HL-60 (cell line): ENCODE results near the gene WNK1.
A peak's percentile ranks its signal among the peaks of the same experiment; 100 is the strongest.

ENCODE experiments used
- DNase-seq, 2 experiments: peaks; one replicate each; pipeline ENCODE4 v3.0.0-alpha.2; 2010 to 2020; ENCODE audit warnings: low read depth in 1 of 2, low spot score in 1 of 2
- H3K27ac ChIP-seq: fragments of 250-450 bp; sonication (Bioruptor Pico); replicated peaks from 2 replicates; pipeline ENCODE4 v1.5.1; 2020; ENCODE audit warnings: mild to moderate bottlenecking, moderate library complexity
- H3K27me3 ChIP-seq: fragments of 250-450 bp; sonication (Bioruptor Pico); 2 replicates; pipeline ENCODE4 v1.5.1; 2021; ENCODE audit warnings: mild to moderate bottlenecking, moderate library complexity; ENCODE audit not compliant: insufficient read depth, poor library complexity, severe bottlenecking
- H3K4me3 ChIP-seq: replicated peaks from 2 replicates; pipeline ENCODE4 v1.5.1; 2011; ENCODE audit warnings: mild to moderate bottlenecking, control low read depth, low read length; ENCODE audit not compliant: insufficient read depth
- CTCF ChIP-seq: IDR thresholded peaks from one replicate; pipeline ENCODE4 v1.5.1; 2011; ENCODE audit warnings: low read length, control low read depth, inconsistent platforms; ENCODE audit not compliant: insufficient read depth
- GABPA ChIP-seq: IDR thresholded peaks from 2 replicates; pipeline ENCODE4 v1.6.1; 2012; ENCODE audit warnings: low read depth
- POLR2AphosphoS5 ChIP-seq: IDR thresholded peaks from 2 replicates; pipeline ENCODE4 v1.6.1; 2012; ENCODE audit warnings: low read depth
- REST ChIP-seq: IDR thresholded peaks from 2 replicates; pipeline ENCODE4 v1.6.1; 2012; ENCODE audit warnings: low read depth; ENCODE audit not compliant: insufficient replicate concordance
- SPI1 ChIP-seq: IDR thresholded peaks from 2 replicates; pipeline ENCODE4 v1.6.1; 2012; ENCODE audit warnings: low read depth, mild to moderate bottlenecking, borderline replicate concordance

WNK1 gene

GRCh38 chr12:749751-750270 is 2.6 kb upstream of the WNK1 start:
- DNase-seq = no peak
- H3K27me3 ChIP-seq = no peaks in the 10 kb centered on the region
- no peak overlapping the region for H3K4me3 ChIP-seq
- TF ChIP-seq SPI1 = no peak
- no peak for TF ChIP-seq GABPA
- TF ChIP-seq REST = no peak
- TF ChIP-seq CTCF = no peak
- no peak for TF ChIP-seq POLR2AphosphoS5
- peak overlapping the region; percentile 92; the same call in 1 of the 2 replicates for H3K27ac ChIP-seq

- no peak for DNase-seq
- H3K27ac ChIP-seq = peak overlapping the region; percentile 92
Measured at GRCh38 chr12:750366-751191, 1.8 kb upstream of the WNK1 start.

GRCh38 chr12:751192-751998 is 984 bp upstream of the WNK1 start:
- DNase-seq = peak; percentile 97
- Histone ChIP-seq H3K27ac (peak overlapping the region; percentile 92), H3K27me3 (no peaks in the 10 kb centered on the region), H3K4me3 (peak overlapping the region; percentile 82)
- TF ChIP-seq GABPA (0 out of 2 replicates have a peak, but pooled peaks have one; percentile 6), POLR2AphosphoS5 (peak; percentile 87), SPI1 (no peak; the same call in 1 of the 2 replicates), REST (peak; percentile 33), CTCF (peak; percentile 41)

More at GRCh38 chr12:750366-751191, 1.8 kb upstream of the WNK1 start:
- Histone ChIP-seq H3K27me3 (no peaks in the 10 kb centered on the region), H3K4me3 (peak overlapping the region; percentile 30)
- 0 out of 2 replicates have a peak, but pooled peaks have one; percentile 20 for TF ChIP-seq GABPA
- TF ChIP-seq CTCF = no peak
